M059J (cell line): ENCODE measurements around the gene PKMYT1. TPM values are rescaled to one million over a fixed set of nuclear protein-coding genes. Genes with fewer than 3 reads are reported as not detected.

Source experiments
- DNase-seq: peaks from one replicate; pipeline ENCODE4 v3.0.0-alpha.2; 2012; ENCODE audit warnings: low read depth
- total RNA-seq: library from RNA; depleted of rRNA; stranded (reverse); fragments of >200 nt; shearing (Covaris generic); gene quantifications from 2 replicates; pipeline ENCODE4 v1.2.3, GENCODE V29; 2014

Gene PKMYT1
- total RNA-seq, 1 experiment from 2014 or later, result 47.4 TPM

DNA sequence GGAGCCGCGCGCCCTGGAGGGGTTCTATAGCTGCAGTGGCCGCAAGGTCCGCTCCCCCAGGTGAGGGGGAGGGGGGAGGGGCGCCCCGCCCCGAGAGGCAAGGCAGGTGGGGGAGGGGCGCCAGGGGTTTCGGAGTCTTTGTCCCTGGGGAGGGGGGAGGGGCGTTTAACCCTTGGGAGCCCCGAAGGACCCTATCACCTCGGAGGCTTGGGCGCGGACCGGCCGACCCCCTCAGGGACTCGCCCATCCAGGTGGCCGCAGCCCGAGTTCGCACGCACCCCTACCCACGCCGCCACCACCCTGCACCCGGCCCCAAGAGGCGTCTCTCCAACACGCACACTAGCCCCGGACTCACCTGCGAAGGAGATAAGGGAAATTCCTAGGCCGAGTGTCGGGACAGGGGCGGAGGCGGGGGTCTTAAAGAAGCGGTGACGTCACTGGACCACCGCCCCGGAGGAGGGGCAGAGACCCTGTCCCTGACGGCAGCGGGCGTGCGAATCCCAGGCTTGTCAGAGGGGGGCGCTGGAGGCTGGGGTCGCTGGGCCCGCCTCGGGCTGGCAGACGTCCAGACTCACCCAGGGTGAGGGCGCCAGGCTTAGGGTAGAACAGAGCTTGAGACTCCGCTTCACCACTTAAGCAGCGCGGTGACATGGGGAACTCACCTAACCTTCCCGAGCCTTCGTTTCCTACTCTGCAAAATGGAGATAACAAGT lies 37.7 kb upstream of the PKMYT1 start, which contains the start of gene CLDN6:
Gene CLDN6 (minus strand): TSS at position 390 of the 713 bp plus-strand sequence. CDS start 2,162 bp downstream, outside the sequence.
- DNase-seq, result no peak

DNA sequence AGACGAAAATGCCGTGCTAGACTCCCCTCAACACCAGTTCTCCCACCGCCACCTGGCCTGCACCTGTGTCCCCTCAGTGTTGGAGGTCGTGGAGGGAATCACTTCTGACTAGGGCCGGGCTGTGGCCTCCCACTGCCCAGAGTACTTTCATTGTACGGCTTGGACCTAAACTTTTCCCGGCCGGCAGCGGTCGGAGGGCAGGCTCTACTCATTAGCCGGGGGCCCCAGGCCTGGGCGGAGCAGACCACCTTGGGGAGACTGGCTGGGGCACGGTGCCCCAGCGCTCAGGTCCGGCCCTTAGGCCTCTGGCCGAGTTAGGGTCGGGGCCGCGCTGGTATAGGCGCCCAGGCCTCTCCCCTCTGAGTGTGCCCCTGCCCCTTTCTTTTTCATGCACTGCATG lies 37.1 kb upstream of the PKMYT1 start:
- DNase-seq, result no peak

DNA sequence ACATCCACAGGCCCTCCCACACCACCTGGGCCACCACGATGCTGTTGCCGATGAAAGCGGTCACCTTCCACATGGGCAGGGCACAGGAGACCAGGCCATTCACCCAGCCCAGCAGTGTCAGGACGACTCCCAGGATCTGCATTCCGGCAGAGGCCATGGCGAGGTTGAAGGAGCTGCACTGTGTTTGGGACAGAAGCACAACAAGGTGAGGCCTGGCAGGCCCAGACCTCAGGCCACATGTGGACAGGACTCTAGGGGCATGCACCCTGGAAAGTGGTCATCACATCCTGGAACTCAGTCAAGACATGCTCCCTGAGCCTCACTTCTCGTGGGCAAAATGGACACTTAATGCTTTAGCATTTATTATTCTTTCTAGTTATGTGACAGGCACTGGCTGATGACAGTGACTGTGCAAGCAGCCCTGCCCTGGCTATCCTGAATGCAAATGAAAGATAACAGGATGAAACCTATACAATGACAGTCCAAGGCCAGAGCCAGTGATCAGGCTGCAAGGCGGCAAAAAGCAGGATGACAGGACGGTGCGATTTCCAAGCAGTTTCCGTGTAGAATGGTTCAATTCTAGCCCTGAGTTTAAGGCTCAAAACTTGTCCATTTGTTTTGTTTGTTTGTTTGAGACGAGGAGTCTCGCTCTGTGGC lies 35.7 kb upstream of the PKMYT1 start:
- DNase-seq, result no peak

DNA sequence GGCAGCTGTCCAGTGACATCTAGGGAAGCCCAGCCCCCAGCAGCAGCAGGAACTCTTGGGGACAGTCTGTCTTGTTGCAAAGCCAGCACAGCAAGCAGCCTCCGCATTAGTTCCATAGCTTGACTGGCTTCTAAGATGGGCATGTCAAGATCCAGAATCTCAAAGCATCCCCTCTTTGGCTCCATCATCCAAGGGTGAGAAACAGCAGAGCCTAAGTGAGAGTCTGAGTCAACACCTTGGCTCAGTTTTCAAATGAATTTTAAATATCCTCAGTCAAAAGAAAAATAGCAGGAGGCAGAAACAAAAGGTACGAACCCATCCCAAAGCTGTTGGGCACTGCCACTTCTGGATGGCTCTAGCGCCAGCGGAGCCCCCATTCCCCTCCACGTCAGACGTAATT lies 34.7 kb upstream of the PKMYT1 start:
- no peak for DNase-seq

DNA sequence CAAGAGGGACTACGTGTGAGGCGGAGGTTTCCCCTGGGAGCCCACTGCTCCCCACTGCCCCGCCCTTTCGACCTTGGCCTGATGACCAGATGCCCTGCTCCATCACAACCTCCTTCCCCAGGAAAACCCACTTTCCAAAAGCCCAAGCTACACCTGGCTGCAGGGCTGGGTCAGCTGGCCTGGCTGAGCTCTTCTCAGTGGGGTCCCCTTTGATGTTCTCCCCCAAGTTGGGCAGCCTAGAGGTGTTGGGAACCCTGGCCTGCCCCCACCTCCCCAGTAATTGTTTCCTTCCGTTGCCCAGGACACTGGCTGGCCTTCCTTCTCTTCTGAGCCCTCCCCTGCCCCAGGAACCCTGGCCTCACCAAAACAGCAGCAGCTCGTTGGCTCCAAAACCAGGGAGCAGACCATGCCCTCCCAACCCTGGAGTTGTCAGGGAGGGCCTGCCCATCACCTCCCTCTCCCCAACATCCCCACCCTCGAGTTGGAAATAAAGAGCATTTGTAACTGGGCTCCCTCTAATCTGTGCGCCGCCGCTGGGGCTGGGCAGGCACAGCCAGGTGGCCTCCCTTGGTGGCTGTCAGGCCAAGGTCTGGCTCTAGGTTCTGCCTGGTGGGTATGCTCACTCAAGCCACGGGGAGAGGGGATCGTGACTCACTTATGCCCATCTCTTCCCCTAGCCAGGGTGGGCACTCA lies 33.9 kb upstream of the PKMYT1 start:
- no peak for DNase-seq

DNA sequence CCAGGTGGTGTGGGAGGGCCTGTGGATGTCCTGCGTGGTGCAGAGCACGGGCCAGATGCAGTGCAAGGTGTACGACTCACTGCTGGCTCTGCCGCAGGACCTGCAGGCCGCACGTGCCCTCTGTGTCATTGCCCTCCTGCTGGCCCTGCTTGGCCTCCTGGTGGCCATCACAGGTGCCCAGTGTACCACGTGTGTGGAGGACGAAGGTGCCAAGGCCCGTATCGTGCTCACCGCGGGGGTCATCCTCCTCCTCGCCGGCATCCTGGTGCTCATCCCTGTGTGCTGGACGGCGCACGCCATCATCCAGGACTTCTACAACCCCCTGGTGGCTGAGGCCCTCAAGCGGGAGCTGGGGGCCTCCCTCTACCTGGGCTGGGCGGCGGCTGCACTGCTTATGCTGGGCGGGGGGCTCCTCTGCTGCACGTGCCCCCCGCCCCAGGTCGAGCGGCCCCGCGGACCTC lies 33.3 kb upstream of the PKMYT1 start:
- peak; percentile 38 for DNase-seq

DNA sequence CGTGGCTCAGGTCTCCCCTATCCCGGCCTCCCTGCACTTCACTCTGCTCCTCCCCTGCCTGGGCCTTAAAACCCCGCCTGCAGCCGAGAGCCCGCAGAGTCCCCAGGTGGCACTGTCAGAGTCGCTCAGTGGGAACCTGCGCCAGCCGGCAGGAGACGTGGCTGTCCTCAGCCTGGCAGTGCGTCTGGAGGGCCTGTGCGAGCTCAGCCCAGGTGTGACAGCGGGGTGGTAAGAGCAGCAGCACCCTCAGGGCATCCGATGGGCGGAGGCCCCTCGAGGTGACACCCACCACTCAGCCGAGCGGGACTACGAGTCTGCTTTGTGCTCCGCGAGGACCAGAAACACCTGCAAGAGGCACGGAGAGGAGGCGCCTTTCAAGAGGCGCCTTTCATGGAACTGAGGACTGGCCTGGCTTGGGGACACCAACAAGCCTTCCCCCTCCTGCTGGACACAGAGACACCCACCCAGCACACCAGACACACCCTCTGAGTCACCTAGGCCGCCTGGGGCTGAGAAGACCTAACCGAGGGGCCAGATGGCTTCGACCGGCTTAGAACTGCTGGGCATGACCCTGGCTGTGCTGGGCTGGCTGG lies 32.7 kb upstream of the PKMYT1 start, which contains the start of gene CLDN9:
Gene CLDN9 (plus strand): TSS at position 96 of the 593 bp plus-strand sequence. CDS start 440 bp downstream, at position 536.
- DNase-seq, result peak; percentile 29

DNA sequence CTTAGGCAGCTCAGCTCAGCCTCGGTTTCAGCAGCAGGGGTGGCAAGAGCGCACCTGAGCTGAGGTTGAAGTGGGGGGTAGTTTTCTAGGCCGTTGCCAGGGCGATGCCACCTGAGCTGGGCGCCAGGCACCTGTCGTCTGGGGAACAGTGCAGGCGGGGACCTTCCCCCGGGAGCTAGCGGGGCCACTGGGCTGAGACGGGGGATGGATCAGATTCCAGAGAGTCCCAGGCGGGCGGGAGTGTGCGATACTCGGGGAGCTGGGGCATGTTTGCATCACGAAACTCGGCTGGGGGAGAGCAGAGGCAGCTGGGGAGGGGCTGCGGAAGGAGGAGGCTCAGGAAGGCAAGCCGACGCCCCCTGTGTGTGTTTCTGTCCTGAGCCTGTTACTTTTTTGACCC lies 32.0 kb upstream of the PKMYT1 start:
- no peak for DNase-seq

DNA sequence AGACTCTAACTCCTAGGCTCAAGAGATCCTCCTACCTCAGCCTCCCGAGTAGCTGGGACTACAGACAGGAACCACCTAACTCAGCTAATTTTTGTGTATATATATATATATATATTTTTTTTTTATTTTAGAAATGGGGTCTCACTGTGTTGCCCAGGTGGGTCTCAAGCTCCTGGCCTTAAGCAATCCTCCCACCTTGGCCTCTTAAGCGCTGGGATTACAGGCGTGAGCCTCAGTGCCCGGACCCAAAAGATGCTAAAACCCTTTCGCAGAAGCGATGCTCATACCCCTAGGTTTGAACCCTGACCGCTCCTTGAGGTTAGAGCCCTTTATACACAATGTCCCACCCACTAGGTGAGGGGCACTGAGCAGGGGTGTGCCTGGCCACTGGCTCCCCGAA lies 30.3 kb upstream of the PKMYT1 start:
- no peak for DNase-seq

DNA sequence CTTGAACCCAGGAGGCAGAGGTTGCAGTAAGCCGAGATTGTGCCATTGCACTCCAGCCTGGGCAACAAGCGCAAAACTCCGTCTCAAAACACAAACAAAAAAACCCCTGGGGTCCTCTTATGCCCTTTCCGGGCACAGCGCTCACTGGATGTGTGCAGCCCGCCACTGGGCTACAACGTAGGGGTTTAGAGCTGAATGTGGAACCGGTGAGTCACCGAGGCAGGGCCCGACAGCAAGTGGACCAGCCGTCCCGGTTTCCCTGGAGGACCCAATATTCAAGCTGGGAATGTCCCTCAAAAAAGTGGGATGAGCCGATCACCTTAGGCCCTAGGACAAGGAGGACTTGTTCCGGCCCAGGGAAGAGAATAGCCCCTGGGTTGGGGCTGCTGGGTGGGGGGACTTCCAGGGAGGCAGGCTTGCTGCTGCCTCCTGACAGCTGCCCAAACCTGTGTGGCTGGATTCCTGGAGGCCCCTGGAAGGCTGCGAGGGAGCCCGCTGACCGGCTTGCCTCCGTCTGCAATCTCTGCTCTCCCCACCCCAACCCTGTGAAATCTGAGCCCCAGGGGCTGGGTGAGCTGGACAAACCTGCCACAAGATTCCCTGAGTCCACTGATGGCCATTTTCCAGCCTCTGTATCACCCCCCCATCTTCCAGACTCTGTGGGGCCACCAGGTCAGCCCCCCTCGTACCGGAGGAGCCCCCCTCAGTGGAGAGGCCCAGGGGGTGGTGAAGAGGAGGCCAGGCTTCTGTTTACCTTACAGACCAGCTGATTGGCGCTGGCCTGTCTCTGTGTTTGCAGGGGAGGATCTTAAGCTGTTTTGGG lies 29.5 kb upstream of the PKMYT1 start:
- peak; percentile 38 for DNase-seq

DNA sequence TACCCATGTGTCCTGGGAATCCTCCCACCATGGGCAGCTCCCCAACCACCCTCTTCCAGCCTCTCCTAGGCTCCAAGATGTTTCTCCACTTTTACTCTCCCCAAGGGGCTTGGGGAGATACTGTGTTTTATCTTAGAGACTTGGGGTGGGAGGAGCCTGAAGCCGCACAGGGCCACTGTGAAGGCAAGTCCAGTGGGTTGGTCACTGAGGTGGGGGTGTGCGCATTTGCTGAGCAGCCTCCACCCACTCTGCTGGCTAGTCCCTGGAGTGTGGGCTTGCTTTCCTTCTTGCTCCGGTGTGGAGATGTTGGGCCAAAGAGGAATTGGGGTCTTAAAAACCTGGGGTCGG lies 28.4 kb upstream of the PKMYT1 start:
- no peak for DNase-seq

DNA sequence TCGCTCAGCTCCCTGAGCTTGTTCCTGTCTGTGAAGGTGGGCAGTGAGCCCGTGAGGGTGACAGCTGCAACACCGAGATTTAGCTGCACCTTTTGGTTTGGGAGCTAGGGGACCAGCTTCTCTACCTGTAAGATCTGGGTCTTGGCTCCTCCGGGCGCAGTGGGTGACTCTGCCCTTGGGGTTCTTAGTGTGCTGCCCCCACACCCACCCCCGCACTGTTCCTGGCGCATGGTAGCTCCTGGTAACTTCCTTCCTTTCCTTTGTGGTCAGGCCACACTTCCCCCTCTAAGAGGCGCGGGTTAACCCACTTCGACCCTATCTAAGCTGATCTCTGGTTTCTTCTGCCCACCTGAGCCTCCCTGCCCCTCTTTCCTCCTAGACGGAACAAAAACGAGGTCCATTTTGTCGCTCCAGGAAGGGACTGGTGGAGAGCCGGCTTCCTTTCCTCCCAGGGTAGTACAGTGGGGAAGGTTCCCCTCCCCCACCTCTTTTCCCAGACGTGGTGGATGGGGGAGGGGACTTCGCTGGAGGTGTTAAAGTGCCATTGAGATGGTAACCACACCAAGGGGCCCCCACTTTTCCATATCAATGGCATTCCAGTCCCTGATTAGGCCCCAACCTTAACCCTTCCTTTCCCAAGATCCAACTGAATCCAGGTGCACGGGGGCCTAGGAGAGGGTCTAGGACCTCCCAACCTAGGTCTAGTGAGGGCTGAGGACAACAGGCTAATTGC lies 27.9 kb upstream of the PKMYT1 start:
- no peak for DNase-seq

DNA sequence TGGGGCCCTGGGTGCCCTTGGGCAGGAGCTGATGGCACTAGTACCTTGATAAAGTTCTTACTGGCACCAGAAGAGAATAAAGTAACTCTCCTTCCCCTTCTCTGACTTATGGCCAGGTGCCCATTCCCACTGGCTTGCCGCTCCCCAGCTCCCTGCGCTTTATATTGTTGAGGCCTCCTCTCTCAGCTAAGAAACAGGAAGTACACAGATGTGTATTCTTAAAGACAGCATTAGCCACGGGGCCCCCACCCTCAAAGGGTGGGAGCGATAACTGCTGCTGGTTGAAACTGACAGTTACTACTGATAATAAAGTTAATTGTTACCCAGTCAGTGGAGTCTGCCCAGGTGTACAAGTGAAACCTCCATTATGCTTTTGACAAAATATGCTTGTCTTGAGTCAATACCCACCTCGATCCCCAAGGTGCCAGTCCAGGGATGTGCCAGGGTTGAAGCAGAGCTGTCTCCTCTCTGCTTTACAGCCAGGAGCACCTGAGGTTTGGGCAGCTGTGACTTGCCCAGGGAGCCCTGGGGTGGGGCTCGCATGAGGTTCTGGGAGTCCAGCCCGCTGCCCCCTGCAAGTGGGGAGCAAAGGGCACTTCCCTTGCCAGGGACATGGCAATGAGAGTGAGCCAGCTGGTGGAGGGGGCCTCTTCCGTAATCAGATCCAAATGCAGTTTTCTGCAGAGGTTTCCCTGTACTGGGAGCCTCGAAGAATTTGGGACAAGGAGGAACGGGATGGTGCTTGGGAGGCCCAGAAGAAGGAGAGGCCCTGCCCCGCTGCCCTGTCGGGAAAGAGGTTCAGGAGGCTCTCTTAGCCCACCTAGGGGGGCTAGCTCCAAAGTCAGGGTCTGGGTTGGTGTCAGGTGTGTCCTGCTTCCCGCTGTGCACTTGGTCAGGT lies 27.1 kb upstream of the PKMYT1 start:
- no peak for DNase-seq

DNA sequence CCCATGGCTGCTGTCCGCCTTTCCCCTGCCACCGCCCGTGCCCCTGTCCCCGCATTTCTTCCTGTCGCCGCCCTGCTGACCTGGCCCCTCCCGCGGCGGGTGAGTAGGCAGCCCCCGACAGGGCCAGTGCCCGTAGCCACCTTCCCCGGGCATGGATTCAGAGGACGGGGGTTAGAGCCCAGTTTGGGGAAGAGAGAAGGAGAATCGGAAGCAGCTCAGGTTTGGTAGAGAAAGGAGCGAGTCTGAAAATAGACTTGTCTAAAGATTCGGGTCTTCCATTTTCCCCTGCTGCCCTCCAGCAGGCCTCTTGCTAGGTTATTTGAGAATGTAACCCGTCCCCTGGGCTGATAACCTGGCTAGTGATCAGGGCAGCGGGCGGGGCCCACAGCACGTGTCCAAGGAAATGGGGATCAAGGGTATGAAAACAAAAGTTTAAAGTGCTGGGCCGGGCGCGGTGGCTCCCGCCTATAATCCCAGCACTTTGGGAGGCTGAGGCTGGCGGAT lies 24.6 kb upstream of the PKMYT1 start:
- DNase-seq, result no peak

DNA sequence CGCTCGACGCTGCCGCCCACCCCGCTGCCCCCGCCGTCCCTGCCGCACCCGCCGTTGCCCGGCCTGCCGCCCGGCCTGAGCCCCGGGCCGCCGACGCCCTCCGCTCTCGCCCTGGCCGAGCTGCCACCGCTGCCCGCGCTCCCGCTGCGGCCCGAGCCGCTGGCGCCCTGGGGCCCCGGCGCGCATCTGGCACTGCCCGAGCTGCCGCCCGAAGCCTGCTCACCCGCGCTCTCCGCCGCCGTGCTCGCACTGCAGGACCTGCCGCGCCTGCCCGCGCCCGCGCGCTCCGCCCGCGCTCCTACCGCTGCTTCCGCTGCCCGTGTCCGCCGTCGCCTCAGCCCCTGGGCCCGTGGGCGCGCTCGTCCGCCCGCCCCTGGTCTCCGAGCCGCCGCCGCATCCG lies 24.1 kb upstream of the PKMYT1 start:
- DNase-seq, result no peak

DNA sequence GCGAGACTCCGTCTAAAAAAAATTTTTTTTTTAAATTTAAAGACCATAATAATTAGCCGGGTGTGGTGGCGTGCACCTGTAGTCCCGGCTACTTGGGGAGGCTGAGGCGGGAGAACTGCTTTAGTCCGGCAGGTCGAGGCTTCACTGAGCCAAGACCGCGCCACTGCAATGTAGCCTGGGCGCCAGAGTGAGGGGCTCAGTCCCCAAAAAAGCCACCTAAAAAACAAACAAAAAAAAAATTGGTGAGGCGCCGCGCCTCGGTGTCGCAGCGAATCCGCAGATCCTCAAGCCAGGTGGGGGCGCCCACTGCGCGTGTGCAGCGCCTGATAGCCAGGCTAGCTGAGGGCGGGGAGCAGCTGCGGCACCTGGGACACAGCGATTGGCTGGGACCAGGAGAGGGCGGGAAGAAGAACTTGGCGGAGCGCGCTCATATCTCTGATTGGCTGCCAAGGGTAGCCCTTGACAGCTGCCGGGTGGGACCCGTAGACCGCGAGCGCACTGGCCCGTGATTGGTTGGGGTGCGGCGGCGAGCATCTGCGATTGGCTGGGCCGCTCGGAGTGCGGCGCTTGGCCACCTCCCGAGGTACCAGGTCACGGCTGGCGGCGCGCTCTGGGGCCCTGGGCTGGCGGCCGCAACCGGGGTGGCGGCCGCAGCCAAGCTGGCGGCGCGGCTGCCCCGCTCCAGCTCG lies 23.5 kb upstream of the PKMYT1 start:
- DNase-seq, result peak; percentile 98

DNA sequence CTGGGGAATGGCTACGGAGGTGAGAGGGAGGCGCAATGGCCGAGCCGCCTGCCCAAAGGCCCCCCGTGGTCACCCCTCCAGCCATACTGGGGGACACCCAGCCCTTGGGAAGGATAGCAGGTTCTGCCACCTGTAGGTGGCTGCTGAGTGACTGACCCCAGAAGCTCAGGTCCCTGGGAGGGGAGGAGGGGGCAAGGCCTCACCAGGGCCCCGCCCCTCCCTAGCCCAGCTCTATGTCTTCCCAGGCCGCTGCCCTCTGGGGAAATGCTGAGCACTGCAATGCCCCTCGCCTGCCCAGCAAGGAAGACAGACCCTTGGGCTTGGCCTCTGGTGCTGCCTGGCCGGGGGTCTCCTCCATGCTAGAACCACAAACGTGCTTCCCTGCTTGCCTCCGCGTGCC lies 21.1 kb upstream of the PKMYT1 start:
- no peak for DNase-seq

DNA sequence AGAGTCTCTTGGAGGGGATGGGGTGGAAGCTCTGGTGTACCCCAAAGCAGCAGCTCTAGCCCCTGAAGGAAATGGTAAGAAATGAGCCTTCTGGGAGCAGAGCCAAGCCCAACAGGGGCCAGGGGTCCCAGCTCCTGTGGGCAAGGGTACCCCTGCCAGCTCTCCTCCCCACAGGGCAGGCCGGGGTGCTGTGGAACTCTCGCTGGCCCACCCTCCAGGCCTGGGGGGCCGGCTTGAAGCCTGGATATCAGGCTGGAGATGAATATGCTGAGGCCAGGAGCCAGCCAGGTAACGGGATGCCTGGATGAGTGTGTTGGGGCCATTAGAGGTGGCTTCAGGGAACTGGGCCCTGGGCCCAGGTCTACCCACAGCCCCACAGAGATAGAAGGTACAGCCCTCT lies 20.3 kb upstream of the PKMYT1 start:
- DNase-seq, result no peak

DNA sequence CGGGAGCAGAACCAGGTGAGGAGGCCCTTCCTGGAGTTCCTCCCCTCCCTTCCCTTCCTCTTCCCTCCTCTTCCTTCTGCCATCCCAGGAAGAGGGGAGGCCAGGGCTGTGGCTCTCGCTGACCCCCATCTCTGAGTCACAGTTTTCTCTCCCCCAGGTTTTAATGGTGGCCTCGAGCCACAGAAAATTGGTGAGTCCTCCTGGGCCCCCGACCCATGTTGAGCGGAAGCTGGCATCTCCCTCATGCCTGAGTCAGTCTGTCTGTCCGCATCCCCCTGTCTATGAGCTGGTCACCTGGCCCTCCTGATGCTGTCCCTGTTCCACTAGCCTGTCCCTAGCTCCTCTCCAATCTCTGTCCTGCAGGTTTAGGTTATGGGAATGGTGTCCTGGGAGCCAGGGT lies 19.7 kb upstream of the PKMYT1 start:
- DNase-seq, result no peak
